Measurements from ENCODE around the gene DCUN1D2. TPM values are rescaled to one million over a fixed set of nuclear protein-coding genes. Genes with fewer than 3 reads are reported as not detected.

DCUN1D2 gene
- polyA plus RNA-seq, 1 experiment: 11.0 TPM

DNA sequence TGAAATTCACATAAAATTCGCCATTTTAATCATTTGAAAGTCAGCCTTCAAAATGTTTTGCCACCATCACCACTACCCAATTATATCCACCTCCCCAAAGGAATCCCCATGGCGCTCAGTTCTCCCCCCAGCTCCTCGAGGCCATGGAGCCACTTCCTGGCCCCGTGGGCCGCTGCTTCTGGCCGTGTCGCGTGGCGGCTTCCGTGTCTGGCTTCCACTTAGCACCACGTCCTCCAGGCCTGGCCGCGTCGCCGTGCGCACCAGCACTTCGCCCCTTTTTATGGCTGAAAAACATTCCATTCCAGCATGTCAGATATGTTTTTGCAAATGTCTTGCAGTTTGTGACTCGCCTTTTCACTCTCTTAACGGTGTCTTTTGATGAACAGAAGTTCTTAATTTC is 46.7 kb upstream of the DCUN1D2 start:
- TF ChIP-seq, protein P1, sequence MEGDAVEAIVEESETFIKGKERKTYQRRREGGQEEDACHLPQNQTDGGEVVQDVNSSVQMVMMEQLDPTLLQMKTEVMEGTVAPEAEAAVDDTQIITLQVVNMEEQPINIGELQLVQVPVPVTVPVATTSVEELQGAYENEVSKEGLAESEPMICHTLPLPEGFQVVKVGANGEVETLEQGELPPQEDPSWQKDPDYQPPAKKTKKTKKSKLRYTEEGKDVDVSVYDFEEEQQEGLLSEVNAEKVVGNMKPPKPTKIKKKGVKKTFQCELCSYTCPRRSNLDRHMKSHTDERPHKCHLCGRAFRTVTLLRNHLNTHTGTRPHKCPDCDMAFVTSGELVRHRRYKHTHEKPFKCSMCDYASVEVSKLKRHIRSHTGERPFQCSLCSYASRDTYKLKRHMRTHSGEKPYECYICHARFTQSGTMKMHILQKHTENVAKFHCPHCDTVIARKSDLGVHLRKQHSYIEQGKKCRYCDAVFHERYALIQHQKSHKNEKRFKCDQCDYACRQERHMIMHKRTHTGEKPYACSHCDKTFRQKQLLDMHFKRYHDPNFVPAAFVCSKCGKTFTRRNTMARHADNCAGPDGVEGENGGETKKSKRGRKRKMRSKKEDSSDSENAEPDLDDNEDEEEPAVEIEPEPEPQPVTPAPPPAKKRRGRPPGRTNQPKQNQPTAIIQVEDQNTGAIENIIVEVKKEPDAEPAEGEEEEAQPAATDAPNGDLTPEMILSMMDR (IDR thresholded peaks at IDR 0.05; ENCODE audit: insufficient read depth, low read depth, low read length): no peak
- no peaks in the 10 kb centered on the region for H3K27me3 ChIP-seq (ENCODE audit: control insufficient read depth, insufficient read depth, low read length)
- no peak overlapping the region for H3K4me3 ChIP-seq (ENCODE audit: low read depth, low read length)
- no peak for DNase-seq (ENCODE audit: low read depth)
- ChIA-PET CTCF (no interaction called here), POLR2A (no interaction called here)
- peaks cover 13% of the 10 kb centered on the region for H3K36me3 ChIP-seq (ENCODE audit: control insufficient read depth, insufficient read depth, low read length)

DNA sequence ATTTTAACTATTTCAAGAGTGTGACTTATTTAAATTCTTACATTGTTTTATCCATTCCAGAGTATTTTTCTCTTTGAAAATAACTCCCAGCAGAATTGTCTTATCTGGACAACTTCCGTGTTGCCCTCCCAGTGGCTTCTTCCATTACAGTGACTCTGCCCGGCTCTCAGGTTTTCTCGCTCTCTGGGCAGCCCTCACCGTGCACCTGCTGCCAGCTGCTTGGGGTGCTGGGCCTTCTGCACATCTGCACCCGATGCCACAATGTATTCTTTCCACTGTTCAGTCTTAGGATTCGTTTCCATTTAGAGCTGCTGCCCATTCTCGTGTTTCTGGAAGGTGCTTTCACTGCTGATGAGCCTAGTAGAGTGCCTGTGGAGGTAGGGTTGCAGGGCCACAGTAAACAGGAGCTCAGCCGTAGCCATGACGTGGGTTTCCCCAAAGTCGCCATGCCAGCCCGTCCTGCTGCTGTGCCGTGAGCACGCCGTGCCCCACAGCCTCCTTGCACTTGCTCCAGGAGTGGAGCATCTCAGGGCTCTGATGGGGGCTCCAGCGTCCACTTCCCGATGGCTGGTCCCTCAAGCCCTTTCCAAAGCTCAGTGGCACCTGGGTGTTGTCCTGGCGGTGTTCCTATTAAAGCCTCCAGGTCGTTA is 46.1 kb upstream of the DCUN1D2 start:
- POLR2A ChIA-PET: no interaction called here
- no peak for DNase-seq (ENCODE audit: low read depth)
- Histone ChIP-seq H3K27me3 (ENCODE audit: control insufficient read depth, insufficient read depth, low read length) (no peaks in the 10 kb centered on the region), H3K4me3 (ENCODE audit: low read depth, low read length) (no peak overlapping the region), H3K36me3 (ENCODE audit: control insufficient read depth, insufficient read depth, low read length) (peaks cover 18% of the 10 kb centered on the region)
- CTCF ChIA-PET: no interaction called here
- TF ChIP-seq, protein P1 (IDR thresholded peaks at IDR 0.05; ENCODE audit: insufficient read depth, low read depth, low read length): no peak

DNA sequence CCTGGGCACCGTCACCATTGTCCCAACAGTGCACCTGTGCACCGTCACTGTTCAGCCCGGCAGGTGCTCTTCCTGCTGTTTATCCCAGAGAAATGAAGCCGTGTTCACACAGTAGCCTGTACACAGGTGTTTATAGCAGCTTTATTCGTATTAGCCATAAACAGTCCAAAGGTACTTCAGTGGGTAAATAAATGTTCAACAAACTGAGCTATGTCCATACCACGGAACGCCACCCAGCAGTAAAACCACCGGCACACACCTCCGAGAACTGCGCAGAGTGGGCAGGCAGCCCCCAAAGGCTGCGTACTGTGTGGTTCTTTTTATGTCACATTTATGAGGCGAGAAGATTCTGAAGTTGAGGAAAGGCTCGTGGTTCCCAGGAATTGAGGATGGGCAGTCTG is 44.9 kb upstream of the DCUN1D2 start:
- TF ChIP-seq, protein P1 (IDR thresholded peaks at IDR 0.05; ENCODE audit: insufficient read depth, low read depth, low read length): no peak
- no peak for DNase-seq (ENCODE audit: low read depth)
- Histone ChIP-seq H3K36me3 (ENCODE audit: control insufficient read depth, insufficient read depth, low read length) (peaks cover 24% of the 10 kb centered on the region), H3K4me3 (ENCODE audit: low read depth, low read length) (no peak overlapping the region), H3K27me3 (ENCODE audit: control insufficient read depth, insufficient read depth, low read length) (no peaks in the 10 kb centered on the region)
- ChIA-PET POLR2A (no interaction called here), CTCF (interaction anchor here (2.7 kb wide), 1 partner anchor 11 kb away, joined by 8 read pairs; no protein-coding TSS in a partner anchor)

DNA sequence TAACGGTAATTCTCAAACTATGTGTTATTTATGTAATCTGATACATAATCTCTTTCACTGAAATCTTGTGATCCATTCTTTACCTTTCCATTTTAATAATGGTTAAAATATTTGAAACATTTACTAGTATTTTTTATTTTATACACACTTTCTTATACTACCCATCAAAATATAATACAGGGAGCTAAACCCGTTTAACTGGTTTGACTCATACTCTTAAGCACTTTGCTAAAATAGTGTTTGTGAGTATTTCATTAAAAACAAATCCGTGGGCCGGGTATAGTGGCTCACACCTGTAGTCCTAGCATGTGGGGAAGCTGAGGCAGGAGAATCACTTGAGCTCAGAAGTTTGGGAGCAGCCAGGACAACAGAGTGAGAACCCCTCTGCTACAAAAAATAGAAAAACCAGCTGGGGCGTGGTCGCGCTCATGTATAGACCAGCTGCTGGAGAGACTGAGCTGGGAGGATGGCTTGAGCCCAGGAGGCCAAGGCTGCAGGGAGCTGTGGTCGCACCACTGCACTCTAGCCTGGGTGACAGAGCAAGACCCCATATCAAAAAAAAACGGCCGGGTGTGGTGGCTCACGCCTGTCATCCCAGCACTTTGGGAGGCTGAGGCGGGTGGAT is 43.8 kb upstream of the DCUN1D2 start:
- ChIA-PET POLR2A (no interaction called here), CTCF (interaction anchor here (2.7 kb wide), 1 partner anchor 12 kb away, joined by 8 read pairs; no protein-coding TSS in a partner anchor)
- no peak for DNase-seq (ENCODE audit: low read depth)
- Histone ChIP-seq H3K27me3 (ENCODE audit: control insufficient read depth, insufficient read depth, low read length) (no peaks in the 10 kb centered on the region), H3K4me3 (ENCODE audit: low read depth, low read length) (no peak overlapping the region), H3K36me3 (ENCODE audit: control insufficient read depth, insufficient read depth, low read length) (peaks cover 22% of the 10 kb centered on the region)
- TF ChIP-seq, protein P1 (IDR thresholded peaks at IDR 0.05; ENCODE audit: insufficient read depth, low read depth, low read length): no peak

DNA sequence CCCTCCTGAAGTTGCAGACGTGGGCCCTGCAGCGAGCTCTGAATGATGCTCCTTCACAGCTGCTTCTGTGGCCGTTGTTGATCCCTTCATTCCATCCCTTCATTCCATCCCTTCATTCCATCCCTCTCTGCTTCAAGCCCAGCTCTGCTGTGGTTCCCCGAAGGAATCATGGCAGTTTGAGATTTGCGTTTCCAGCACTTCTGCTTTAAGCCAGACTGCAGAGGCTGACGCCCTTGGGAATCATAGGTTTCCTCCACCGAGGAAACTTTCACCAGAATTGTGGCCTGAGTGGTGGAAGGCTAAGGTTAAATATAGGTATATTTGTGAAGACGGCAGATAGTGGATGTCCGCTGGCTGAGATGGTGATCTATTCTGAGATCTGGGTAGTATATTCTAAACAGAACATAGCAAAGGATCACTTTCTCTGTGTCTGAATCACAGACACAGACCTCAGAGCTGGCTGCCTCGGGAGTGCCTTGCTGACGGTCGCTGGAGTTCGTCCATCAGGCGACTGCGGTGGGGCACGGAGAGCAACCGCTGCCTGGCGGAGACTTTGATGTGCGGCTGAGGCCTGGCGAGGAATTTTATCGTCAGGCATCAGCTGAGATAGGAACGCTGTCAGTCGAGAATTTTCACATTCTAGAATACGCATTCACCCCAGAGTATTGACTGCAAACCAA is 42.8 kb upstream of the DCUN1D2 start:
- POLR2A ChIA-PET: no interaction called here
- Histone ChIP-seq H3K4me3 (ENCODE audit: low read depth, low read length) (no peak overlapping the region), H3K27me3 (ENCODE audit: control insufficient read depth, insufficient read depth, low read length) (no peaks in the 10 kb centered on the region), H3K36me3 (ENCODE audit: control insufficient read depth, insufficient read depth, low read length) (peaks cover 20% of the 10 kb centered on the region)
- TF ChIP-seq, protein P1 (IDR thresholded peaks at IDR 0.05; ENCODE audit: insufficient read depth, low read depth, low read length): no peak
- DNase-seq (ENCODE audit: low read depth): no peak
- CTCF ChIA-PET: interaction anchor here (0.8 to 2.7 kb wide), 2 partner anchors 13 to 40 kb away, joined by 3 to 8 read pairs; no protein-coding TSS in a partner anchor
